Activated CD8-positive, alpha-beta T cell treated with anti-CD3 and anti-CD28 coated beads for 36 hours (primary cell): Measurements from ENCODE around the gene CDK5. TPM values are rescaled to one million over a fixed set of nuclear protein-coding genes. Genes with fewer than 3 reads are reported as not detected.

Source experiments
- ATAC-seq: fragments of 200-7000 bp; cut with Tn5 transposase; one replicate; pipeline ENCODE4 v1.10.0; 2021; ENCODE audit warnings: mild to moderate bottlenecking, moderate library complexity
- CTCF ChIA-PET: fragments of 350-600 bp; sonication (Branson Sonifier 250); formaldehyde crosslinking; loops from one replicate; lab custom pipeline; 2021; ENCODE audit warnings: antibody characterized with exemption; lab: Charles Lee
- POLR2A ChIA-PET: fragments of 350-600 bp; sonication (Branson Sonifier 250); formaldehyde crosslinking; loops from one replicate; lab custom pipeline; 2021; ENCODE audit warnings: antibody characterized with exemption; lab: Charles Lee
- DNase-seq: peaks from one replicate; pipeline ENCODE4 v3.0.0-alpha.2; 2020
- H3K27ac Mint-ChIP-seq: one replicate; pipeline ENCODE4 v1.8.0; 2021; ENCODE audit warnings: mild to moderate bottlenecking, mixed read lengths
- H3K27me3 Mint-ChIP-seq: one replicate; pipeline ENCODE4 v1.8.0; 2021; ENCODE audit warnings: mixed read lengths
- H3K36me3 Mint-ChIP-seq: one replicate; pipeline ENCODE4 v1.8.0; 2021; ENCODE audit warnings: low read depth, mixed read lengths
- H3K4me1 Mint-ChIP-seq: one replicate; pipeline ENCODE4 v1.8.0; 2021; ENCODE audit warnings: low read depth, mixed read lengths
- H3K4me3 Mint-ChIP-seq: one replicate; pipeline ENCODE4 v1.8.0; 2021; ENCODE audit warnings: mild to moderate bottlenecking, moderate library complexity, mixed read lengths
- H3K9me3 Mint-ChIP-seq: one replicate; pipeline ENCODE4 v1.8.0; 2021; ENCODE audit warnings: mixed read lengths
- CTCF ChIP-seq: fragments of 200-600 bp; IDR thresholded peaks from one replicate; pipeline ENCODE4 v1.8.0; 2022; ENCODE audit warnings: antibody characterized with exemption, mild to moderate bottlenecking
- intact Hi-C: fragments of 100-400 bp; cut with micrococcal nuclease; formaldehyde crosslinking; loops from one replicate; pipeline ENCODE4 v1.10.0; 2022
- total RNA-seq, 2 experiments: library from RNA; stranded (reverse); gene quantifications; one replicate each; pipeline ENCODE4 v1.2.3, GENCODE V29; 2021

The CDK5 gene
- total RNA-seq, 2 experiments from 2014 or later = 9.9 to 10.4 TPM

GRCh38 chr7:151064993-151065392 lies 7.3 kb upstream of the CDK5 start:
- Mint-ChIP-seq H3K36me3 (peaks cover 10% of the 10 kb centered on the region), H3K27ac (no peak overlapping the region), H3K27me3 (no peaks in the 10 kb centered on the region), H3K4me1 (peaks cover 18% of the 10 kb centered on the region), H3K9me3 (no peaks in the 10 kb centered on the region), H3K4me3 (no peak overlapping the region)
- intact Hi-C loops = no loop called here
- POLR2A ChIA-PET = no interaction called here
- ATAC-seq = no peak
- CTCF ChIA-PET = no interaction called here
- DNase-seq = no peak
- no peak for TF ChIP-seq CTCF

- H3K27me3 Mint-ChIP-seq = no peaks in the 10 kb centered on the region
- peaks cover 10% of the 10 kb centered on the region for H3K36me3 Mint-ChIP-seq
- CTCF ChIA-PET = no interaction called here
- DNase-seq (no peak), ATAC-seq (no peak)
- intact Hi-C loops = no loop called here
- POLR2A ChIA-PET = no interaction called here
- no peak for TF ChIP-seq CTCF
- H3K9me3 Mint-ChIP-seq = no peaks in the 10 kb centered on the region
- H3K4me1 Mint-ChIP-seq = peaks cover 18% of the 10 kb centered on the region
- H3K27ac Mint-ChIP-seq = no peak overlapping the region
- no peak overlapping the region for H3K4me3 Mint-ChIP-seq
These were observed 6.8 kb upstream of the CDK5 start for GRCh38 chr7:151064454-151064853.

- TF ChIP-seq CTCF = no peak
- H3K36me3 Mint-ChIP-seq = peaks cover 7% of the 10 kb centered on the region
- POLR2A ChIA-PET = no interaction called here
These were observed 5.5 kb upstream of the CDK5 start for GRCh38 chr7:151063212-151063561.

GRCh38 chr7:151062399-151063211 lies 4.9 kb upstream of the CDK5 start:
- POLR2A ChIA-PET = no interaction called here
- no peak for TF ChIP-seq CTCF
- no peaks in the 10 kb centered on the region for H3K9me3 Mint-ChIP-seq
- H3K4me3 Mint-ChIP-seq = no peak overlapping the region
- intact Hi-C loops = no loop called here
- DNase-seq (no peak), ATAC-seq (no peak)
- no peak overlapping the region for H3K27ac Mint-ChIP-seq
- peaks cover 5% of the 10 kb centered on the region for H3K36me3 Mint-ChIP-seq
- CTCF ChIA-PET = interaction anchor here (1.5 kb wide), 2 partner anchors 23 to 182 kb away, joined by 4 read pairs; no protein-coding TSS in a partner anchor
- no peaks in the 10 kb centered on the region for H3K27me3 Mint-ChIP-seq
- peaks cover 24% of the 10 kb centered on the region for H3K4me1 Mint-ChIP-seq

More at GRCh38 chr7:151063212-151063561, 5.5 kb upstream of the CDK5 start:
- H3K4me1 Mint-ChIP-seq = peaks cover 24% of the 10 kb centered on the region
- intact Hi-C loops = no loop called here
- no peak for DNase-seq
- no peak for ATAC-seq
- no peak overlapping the region for H3K27ac Mint-ChIP-seq
- no peaks in the 10 kb centered on the region for H3K27me3 Mint-ChIP-seq
- H3K4me3 Mint-ChIP-seq = no peak overlapping the region
- H3K9me3 Mint-ChIP-seq = no peaks in the 10 kb centered on the region
- CTCF ChIA-PET = interaction anchor here (1.5 kb wide), 2 partner anchors 22 to 181 kb away, joined by 4 read pairs; no protein-coding TSS in a partner anchor

DNA sequence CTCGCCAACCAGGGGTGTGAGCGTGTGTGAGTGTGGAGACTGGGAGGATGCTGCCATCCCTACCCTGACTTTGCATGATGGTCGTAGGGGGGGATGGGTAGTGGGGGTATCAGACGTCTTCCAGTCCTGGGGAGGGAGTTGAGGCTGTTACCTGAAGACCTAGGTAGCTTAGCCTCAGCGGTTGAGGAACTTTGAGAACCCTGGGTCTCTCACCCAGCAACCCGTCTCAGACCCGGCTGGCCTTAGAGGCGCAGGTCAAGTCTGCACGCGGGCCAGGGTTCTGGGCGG lies 4.4 kb upstream of the CDK5 start:
- no peaks in the 10 kb centered on the region for H3K27me3 Mint-ChIP-seq
- no peak for TF ChIP-seq CTCF
- ATAC-seq (no peak), DNase-seq (no peak)
- intact Hi-C loops = no loop called here
- H3K4me1 Mint-ChIP-seq = peaks cover 29% of the 10 kb centered on the region
- ChIA-PET CTCF (no interaction called here), POLR2A (no interaction called here)
- no peak overlapping the region for H3K27ac Mint-ChIP-seq
- H3K4me3 Mint-ChIP-seq = peak overlapping the region; percentile 95
- H3K36me3 Mint-ChIP-seq = peaks cover 5% of the 10 kb centered on the region
- H3K9me3 Mint-ChIP-seq = no peaks in the 10 kb centered on the region
